Activated CD4-positive, CD25-positive, alpha-beta regulatory T cell (primary cell): ENCODE data around the gene GADD45B.

Experiments used
- DNase-seq, 4 experiments: peaks; one replicate each; lab custom pipeline; 2025; lab: John Stamatoyannopoulos, UW

The GADD45B gene, protein sequence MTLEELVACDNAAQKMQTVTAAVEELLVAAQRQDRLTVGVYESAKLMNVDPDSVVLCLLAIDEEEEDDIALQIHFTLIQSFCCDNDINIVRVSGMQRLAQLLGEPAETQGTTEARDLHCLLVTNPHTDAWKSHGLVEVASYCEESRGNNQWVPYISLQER

DNA sequence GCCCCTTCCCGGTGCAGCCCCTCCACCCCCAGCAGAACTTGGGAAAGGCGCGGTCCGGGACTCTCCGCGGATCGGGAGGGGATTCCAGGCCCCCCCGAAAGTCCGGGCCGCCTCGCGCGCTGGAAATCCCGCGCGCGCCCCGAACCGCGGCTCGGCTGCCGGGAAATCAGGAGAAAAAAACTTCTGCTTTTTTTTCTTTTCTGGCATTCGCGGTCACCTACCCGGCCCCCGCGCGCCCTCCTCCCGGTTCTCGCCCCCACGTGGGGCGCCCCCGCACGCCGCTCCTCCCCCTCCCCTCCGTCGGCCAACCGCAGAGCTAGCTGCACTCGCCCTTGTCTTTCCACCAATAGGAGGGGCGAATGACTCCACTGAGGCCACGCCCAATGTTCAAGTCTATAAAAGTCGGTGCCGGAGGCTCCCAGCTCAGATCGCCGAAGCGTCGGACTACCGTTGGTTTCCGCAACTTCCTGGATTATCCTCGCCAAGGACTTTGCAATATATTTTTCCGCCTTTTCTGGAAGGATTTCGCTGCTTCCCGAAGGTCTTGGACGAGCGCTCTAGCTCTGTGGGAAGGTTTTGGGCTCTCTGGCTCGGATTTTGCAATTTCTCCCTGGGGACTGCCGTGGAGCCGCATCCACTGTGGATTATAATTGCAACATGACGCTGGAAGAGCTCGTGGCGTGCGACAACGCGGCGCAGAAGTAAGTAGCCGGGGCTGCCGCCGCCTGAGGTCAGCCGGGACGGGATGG, at the start of gene GADD45B:
TSS of gene GADD45B (plus strand) at position 426 of the 749 bp plus-strand sequence. CDS start at position 658, 232 bp downstream.
- peak; percentile 93 to 96 (median 95) for DNase-seq

DNA sequence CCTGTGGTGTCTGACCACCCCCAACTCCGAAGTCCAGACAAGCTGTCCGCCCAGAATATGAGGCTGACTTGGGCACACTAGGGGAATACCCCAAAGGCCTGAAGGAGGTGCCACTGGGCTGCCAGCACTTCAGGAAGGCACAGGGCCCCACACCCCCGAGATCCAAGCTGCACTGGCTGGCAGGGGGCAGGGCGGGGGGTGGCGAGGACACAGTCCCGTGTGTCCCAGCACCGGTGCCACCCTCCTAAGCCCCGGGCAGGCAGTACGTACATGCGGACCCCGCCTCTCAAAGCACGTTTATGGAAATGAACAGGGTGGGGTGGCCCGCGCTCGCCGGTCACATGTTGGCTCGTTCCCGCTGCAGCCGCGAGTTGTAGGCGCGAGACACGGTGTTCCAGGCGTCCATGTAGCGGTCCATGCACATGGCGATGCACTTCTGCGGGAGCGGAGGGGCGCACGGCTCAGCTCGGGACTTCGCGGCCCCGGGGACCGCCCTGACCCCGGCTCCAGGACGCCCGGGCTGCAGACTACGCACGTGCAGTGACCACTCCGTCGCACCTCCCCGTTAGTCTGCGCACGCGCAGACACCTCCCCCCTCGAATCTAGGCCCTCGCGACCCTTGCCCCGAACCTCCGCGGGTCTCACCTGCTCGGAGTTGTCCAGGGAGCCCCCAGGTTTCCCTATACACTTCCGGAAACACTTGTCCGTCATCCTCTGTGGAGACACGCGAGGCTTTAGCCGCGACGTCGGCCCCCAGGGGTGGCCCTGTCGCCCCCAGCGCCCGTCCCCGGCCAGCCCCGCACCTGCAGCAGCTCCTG, 49.1 kb upstream of the GADD45B start:
- DNase-seq: peak in 1 of 4 experiments; percentile 26

DNA sequence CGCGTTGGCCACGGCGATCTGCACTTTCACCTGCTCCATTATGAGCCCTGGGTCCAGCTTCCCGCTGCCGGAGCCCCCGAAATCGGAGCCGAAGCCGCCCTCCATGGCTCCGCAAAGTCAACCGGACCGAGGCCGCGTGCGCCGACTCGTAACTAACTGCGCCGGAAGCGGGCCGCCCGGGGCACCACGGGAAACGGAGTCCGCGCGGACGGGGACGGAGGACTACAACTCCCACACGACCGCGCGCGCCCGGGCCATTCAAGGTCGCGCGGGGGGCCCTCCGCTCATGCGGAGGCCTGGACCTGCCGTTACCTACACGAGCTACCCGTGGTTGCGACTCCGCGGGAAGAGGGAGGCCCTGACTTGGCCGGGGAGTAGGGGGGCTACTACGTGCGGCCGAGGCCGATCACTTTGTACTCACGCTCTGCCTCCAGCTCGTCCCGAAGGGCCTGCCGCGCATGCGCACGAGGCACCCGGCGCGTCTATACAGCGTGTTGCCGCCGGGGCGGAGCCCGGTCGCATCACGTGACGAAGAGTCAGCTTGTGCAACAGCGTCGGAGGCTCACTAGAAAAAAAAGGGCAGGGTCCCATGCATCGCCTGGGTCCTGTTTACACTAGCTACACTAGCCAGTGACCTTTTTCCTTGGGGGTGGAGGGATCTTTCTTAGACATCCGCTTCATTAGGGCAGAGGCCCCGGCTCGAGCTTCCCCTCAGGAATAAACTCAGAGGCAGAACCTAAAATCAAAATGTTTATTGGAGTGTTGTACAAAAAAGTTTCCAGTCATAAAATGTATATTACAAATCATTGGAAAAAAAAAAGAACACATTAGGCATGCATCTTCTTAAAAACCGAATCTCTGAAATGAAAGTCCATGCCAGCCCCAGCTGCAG, 48.3 kb upstream of the GADD45B start, which contains the start of gene TIMM13:
TSS of gene TIMM13 (minus strand) at position 158 of the 892 bp plus-strand sequence. CDS start at position 105, 53 bp downstream.
- DNase-seq: peak; percentile 92 to 94 (median 92)

DNA sequence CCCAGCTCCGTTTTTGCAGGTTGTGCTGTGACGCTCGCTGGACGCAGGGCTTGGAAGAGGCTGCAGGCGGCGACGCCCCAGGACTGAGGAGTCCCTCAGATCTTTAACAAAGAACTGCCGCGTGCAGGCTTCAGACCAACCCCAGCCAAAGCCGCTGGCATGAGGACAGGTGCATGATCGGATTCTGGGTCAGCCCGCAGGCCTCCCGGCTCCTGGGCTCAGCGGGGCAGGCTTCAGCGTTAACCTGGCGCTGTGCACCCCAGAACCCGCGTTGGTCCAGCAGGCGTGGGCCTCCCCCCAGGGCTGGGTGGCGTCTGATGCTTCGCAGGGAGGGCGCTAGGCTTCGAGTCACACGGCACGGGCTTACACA, 47.6 kb upstream of the GADD45B start:
- DNase-seq: no peak

DNA sequence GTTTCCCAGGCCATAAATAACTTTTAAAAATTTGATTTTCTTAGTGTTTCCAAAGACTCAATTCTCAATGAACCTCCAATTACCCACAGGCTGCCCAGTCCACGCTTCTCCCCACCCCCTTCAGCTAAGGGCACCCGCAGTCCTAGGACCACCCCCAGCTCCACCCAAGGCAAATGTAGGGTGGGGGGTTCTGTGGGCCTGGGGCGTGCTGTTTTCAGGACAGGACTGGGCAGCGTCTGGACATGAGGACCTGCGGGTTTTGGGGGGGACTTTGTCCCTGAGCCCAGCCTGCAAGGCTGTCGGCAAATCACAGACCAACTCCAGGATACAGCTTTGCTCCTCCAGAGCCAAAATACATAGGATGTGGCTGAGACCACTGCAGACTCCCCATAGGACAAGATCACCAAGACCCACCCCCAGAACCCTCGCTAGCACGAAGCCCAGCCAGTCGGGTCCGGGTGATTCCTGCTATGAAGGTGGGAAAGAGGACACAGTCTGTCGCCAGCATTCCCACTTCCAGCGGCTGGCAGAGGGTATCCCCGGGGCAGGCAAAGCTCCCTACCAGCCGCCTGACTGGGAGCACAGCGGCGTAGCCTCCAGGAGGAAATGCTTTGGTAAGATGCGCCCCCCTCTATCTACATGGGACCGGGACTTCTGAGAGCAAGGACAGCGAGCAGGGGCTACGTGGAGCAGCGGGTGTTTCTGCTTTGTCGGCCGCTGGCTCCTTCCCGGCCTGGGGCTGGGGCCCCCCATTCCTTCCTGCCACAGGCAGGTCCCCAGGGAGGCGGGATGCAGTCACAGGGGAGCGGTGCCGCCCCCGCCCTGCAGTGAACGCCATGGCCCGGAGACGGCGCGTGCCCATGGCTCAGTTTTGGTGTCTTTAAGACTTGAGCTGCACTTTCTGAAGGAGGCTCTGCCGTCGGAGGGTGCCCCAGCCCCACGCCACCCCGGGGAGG, 46.9 kb upstream of the GADD45B start:
- no peak for DNase-seq

DNA sequence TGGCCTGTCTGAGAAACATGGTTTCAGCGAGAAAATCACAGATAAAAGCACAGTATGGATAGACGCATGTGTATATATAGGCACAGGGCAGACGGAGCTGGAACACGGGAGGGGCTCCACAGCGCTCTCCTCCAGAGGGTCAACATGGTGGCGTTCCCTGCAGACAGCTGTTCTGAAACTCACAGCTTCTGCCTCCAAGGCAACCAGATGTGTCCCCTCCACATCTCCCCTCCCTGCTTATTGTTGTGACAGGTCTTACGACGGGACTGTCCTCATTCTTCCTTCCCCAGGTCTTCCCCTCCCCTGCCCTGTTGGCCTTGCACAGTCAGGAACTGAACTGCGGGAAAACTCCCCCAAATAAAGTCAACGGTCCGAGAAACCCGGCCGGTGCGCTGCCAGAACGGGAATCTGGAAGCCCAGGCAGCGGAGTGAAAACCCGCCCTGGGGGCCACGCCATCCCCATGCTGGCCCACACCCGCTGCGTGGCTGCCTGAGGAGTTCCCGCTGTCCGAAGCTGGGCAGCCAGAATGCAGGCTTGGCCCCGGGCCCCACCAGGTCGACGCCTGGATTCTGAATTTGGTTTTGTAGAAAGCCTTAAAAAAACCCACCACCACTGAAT, 45.9 kb upstream of the GADD45B start:
- DNase-seq: no peak

DNA sequence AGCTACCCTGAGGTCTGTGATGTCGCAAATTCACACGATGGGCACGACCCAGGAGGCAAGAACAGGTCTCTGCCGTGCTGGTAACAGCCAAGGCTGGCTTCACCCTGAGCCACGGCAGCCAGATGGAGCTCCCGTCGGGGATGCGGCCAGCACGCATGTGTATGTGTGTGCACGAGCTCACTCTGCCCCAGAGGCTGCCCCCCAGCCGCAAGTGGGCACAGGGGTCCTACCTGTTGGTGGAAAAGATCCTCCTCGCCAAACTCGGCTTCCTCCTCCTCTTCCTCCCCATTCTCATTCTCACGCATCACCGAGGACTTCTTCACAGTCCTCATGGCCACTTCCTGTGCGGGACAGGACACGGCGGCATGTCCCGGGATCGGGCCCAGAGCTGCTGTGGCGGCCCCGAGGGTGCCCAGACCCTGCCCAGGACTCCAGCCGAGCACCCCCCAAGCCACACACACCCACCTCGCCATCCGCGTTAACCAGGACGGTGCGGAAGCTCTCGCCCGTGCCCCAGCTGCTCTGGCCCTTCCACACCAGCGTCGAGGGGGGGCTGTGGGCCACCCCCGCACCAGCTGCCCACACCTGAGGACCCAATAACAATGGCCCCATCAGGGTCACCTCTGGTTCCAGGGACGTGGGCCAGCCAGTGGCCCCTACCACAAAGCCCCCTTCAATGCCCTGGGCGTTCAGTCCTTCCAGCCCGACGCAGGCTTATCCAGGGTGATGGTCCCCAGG, 44.4 kb upstream of the GADD45B start:
- DNase-seq: no peak

DNA sequence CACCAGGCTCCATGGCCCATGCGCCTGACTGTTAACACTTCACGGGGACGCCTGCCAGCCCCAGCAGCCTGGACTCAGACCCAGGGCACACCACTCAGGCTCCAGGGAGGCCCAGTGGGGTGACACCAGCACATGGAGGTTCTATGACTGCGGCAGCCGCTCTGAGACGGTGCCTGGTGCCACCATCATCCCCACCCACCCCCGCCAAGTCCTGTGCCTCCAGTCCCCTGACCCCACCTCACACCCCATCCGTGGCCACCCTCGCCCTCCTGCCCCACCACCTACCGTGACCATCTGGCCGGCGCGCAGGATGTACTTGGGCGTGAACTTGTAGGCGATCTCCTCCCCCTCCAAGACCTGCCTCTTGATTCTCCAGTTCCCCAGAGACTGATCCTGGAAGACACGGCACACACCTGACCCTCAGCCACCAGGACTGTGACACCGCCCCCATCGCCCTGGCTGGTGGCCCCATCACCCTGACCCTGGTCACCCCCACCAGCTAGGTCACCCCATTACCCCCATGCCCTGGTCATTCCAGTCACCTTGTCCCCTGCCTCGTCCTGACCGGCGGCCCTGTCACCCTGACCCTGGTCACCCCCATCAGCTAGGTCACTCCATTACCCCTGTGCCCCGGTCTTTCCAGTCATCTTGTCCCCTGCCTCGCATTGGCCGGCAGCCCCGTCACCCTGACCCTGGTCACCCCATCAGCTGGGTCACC, 43.6 kb upstream of the GADD45B start:
- DNase-seq: no peak

DNA sequence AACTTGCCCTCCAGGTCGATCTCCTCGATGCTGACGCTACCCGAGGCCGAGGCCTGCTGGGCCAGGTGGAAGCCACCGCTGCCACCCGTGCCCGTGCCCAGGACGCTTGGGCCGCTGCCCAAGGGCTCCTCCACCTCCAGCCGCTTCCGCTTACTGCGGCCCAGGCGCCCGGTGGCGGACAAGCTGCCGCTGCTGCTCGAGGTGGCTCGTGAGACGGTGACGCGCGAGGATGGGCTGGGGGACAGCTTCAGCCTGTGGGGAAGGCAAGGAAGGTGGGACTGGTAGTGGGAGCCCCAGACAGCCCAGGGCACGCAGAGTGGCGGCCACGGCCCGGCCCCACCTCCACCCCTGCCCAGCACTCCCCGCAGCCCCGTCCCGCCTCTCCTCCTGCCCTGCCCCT, 42.1 kb upstream of the GADD45B start:
- no peak for DNase-seq

DNA sequence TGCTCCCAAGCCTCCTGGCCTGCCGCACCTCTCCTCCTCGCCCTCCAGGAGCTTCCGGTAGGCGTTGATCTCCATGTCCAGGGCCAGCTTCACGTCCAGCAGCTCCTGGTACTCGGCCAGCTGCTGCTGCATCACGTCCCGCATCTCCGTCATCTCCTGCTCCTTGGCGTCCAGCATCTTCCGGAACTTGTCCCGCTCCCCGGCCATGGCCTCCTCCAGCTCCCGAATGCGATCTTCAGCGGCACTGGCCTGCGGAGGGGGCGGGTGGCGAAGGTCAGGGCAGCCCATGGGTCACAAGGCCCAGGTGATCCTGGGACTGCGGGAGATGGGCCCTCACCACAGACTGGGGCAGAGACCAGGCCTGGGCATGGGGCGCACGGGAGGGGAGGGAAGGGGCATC, 41.7 kb upstream of the GADD45B start:
- DNase-seq: no peak

DNA sequence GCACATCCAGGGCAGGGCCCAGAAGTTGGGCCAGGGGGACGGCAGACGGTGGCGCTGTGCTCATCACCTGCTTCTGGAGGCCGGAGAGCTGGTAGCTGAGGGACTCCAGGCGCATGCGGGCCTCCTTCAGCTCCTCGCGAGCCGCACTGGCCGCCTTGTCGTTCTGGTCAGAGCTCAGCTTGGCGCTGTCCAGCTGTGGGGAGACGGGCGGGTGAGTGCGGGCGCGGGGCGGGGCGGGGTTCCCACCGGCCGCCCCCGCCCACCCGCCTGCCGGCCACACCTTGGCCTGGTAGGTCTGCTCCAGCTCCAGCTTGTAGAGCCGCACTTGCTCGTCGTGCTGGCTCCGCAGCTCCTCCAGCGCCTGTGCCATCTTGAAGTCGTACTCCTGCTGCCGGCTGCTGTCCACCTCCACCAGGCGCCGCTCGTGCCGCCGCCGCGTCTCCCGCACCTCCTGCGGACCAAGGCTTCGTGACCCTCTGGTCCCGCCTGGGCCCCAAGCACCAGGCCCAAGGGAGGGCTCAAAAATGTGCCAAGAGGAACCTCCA, 41.1 kb upstream of the GADD45B start:
- DNase-seq: no peak

DNA sequence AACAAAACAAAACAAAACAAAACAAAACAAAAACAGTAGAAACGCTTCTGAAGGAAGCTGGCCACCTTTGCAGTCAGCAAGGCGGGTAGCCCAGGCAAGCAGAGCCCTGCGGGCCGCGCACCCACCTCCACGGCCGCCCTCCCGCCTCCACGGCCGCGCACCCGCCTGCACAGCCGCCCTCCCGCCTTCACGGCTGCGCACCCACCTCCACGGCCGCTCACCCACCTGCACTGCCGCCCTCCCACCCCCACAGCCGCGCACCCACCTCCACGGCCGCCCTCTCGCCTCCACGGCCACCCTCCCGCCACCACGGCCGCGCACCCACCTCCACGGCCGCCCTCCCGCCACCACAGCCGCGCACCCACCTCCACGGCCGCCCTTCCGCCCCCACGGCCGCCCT, 39.5 kb upstream of the GADD45B start:
- no peak for DNase-seq

DNA sequence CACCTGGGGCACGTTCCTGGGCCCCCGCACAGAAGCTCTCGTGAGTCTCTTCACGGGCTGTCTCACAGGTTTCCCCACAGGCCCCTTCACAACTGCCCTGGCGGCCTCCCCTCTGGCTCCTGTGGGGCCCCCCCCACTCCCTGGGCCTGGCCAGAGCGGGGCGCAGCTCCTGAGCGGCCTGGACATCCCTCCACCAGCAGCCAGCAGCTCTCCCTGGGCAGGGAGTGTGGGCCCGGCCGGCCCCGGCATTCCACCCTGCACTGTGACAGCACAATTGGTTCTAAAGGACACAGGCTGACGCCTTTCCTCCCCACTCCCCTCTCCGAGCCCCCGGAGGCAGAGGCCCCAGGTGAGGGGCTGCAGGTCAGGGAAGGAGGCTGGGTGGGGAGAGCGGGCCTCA, 39.0 kb upstream of the GADD45B start:
- no peak for DNase-seq

DNA sequence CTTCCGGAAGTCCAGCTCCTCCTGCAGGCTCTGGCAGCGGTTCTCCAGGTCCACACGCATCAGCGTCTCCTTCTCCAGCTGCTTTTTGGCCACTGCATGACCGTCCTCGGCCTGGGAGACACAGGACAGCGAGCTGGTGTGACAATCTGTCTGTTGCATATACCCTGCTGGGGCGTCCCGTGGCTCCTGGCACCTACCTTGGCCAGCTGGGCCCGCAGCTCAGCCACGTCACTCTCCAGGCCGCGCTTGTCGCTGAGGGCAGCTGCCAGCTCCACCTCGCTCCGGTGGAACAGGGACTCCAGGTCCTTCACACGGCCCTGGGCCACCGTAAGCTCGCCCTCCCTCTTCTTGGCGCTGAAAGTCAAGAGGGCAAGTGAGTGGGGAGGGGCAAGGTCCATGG, 37.7 kb upstream of the GADD45B start:
- DNase-seq: no peak

DNA sequence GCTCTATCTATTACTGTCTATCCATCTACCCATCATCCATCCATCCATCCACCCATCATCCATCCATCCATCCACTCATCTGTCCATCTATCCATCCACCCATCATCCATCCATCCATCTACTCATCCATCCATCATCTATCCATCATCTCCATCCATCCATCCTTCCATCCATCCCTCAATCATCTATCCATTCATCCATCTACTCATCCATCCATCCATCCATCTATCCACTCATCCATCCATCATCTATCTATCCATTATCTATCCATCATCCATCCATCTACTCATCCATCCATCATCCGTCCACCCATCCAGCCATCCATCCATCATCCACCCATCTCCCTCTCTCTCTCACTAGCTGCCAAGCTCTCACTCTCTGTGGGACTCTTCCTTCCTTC, 35.4 kb upstream of the GADD45B start:
- DNase-seq: no peak

DNA sequence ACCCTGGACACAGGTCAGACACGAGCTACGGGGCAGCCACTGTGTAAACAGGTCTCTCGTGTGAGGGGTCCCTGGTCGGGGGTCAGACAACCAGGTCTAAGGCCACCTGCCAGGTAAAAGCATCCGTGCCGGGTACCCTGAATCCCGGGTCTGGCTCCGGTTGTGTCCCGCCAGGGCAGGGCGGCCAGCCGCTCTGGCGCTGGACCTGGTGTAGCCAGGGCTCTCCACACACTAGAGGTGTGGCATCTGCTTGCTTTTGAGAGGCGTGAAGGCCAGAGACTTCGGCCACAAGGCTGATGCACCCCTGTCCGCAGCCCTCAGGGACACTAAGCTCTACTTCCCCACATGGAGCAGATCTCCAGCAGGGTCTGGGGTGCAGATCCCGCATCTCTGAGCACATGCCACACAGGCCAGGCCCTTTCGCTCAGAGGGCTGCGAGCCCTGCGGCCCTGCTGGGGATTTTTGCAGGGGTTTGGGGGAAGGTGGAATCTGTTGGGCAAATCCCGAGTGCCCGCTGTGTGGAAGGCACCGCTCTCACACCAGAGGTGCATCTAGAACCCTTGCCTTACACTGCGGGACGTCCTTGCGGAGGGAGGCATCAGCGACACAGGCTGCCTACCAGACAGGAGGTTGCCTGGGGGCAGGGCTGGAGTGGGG, 34.7 kb upstream of the GADD45B start:
- no peak for DNase-seq

DNA sequence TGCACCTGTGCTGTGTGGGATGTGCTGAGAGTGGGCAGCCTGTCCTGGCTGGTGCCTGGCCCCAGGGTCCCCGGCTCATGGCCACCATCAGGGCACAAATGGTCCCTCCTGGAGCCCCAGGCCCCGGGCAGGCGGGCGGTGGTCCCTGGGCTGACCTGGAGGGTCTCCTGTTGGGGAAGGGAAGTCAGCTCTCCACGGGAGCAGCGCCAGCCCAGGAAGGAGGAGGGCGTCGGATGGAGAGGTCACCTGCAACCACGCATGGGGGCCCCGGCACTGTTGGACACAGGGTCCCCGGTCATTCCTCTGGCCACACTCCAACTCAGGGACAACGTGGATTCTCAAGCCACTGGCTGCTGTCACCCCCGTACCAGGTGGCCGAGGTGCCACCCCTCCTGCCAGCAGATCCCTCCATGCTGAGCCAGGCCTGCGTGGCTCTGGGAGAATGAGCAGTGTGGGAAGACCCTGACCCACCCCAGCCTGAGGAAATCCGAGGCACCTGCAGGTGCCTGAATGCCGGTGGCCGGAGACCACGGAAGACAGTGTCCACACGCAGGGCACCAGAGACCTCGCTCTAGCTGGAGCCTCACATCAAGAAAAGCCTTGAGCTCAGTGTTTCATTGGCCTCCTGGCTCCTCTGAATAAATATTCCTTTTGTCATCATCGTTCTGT, 32.7 kb upstream of the GADD45B start:
- DNase-seq: no peak
